IMR-90 (cell line): ENCODE measurements around the gene FNDC1. TPM values are rescaled to one million over a fixed set of nuclear protein-coding genes. Genes with fewer than 3 reads are reported as not detected.

Source experiments
- ATAC-seq: fragments of 200-7000 bp; cut with Tn5 transposase; 2 replicates; pipeline ENCODE4 v1.9.1; 2020; ENCODE audit warnings: low read depth, mild to moderate bottlenecking, moderate library complexity
- BruUV-seq: library from RNA; stranded (reverse); fragments of 400-500 nt; replicated peaks from 2 replicates; lab custom pipeline; 2021; lab: Mats Ljungman, UMichigan
- CTCF ChIA-PET: fragments of 300-600 bp; formaldehyde crosslinking; extraction: SDS; loops from one replicate; lab custom pipeline; 2021; ENCODE audit warnings: antibody characterized with exemption; lab: Yijun Ruan, JAX
- POLR2A ChIA-PET: fragments of 300-600 bp; sonication (Branson Sonifier 250); formaldehyde crosslinking; loops from one replicate; lab custom pipeline; 2022; ENCODE audit warnings: antibody characterized with exemption; ENCODE audit not compliant: unreplicated experiment; lab: Charles Lee
- DNase-seq: peaks from one replicate; pipeline ENCODE4 v3.0.0; 2013
- H2AFZ ChIP-seq: replicated peaks from 2 replicates; pipeline ENCODE3; 2013; ENCODE audit warnings: low read length, mild to moderate bottlenecking; ENCODE audit not compliant: poor library complexity
- H2AK5ac ChIP-seq: 2 replicates; pipeline ENCODE4 v1.6.1; 2013; ENCODE audit warnings: low read depth, low read length, inconsistent platforms
- H2AK9ac ChIP-seq: replicated peaks from 2 replicates; pipeline ENCODE3; 2013; ENCODE audit warnings: mild to moderate bottlenecking, low read depth, low read length, moderate library complexity; ENCODE audit not compliant: poor library complexity
- H2BK120ac ChIP-seq: 2 replicates; pipeline ENCODE4 v1.6.1; 2013; ENCODE audit warnings: low read depth, low read length, inconsistent platforms
- H2BK15ac ChIP-seq: 3 replicates; pipeline ENCODE4 v1.6.1; 2013; ENCODE audit warnings: low read depth, low read length, inconsistent platforms
- H2BK20ac ChIP-seq: 2 replicates; pipeline ENCODE4 v1.6.1; 2013; ENCODE audit warnings: low read depth, mild to moderate bottlenecking, inconsistent platforms, low read length, moderate library complexity
- H2BK5ac ChIP-seq: 2 replicates; pipeline ENCODE4 v1.6.1; 2013; ENCODE audit warnings: mild to moderate bottlenecking, low read depth, low read length, inconsistent platforms; ENCODE audit not compliant: poor library complexity, severe bottlenecking
- H3K14ac ChIP-seq: replicated peaks from 2 replicates; pipeline ENCODE4 v1.6.1; 2013; ENCODE audit warnings: low read depth, low read length, inconsistent platforms
- H3K18ac ChIP-seq: 2 replicates; pipeline ENCODE4 v1.6.1; 2013; ENCODE audit warnings: low read depth, low read length, control low read depth
- H3K23ac ChIP-seq: 2 replicates; pipeline ENCODE4 v1.6.1; 2013; ENCODE audit warnings: low read depth, low read length, inconsistent platforms
- H3K27ac ChIP-seq: 2 replicates; pipeline ENCODE4 v1.5.1; 2013; ENCODE audit warnings: mild to moderate bottlenecking, control low read depth, low read length; ENCODE audit not compliant: insufficient read depth
- H3K27me3 ChIP-seq: 2 replicates; pipeline ENCODE4 v1.6.1; 2013; ENCODE audit warnings: low read length; ENCODE audit not compliant: control insufficient read depth, insufficient read depth
- H3K36me3 ChIP-seq: 2 replicates; pipeline ENCODE4 v1.6.1; 2013; ENCODE audit warnings: low read length, mixed read lengths; ENCODE audit not compliant: control insufficient read depth, insufficient read depth
- H3K4ac ChIP-seq: 2 replicates; pipeline ENCODE4 v1.6.1; 2013; ENCODE audit warnings: low read depth, low read length, inconsistent platforms
- H3K4me1 ChIP-seq: 2 replicates; pipeline ENCODE4 v1.6.1; 2013; ENCODE audit warnings: low read length, mixed read lengths; ENCODE audit not compliant: control insufficient read depth, insufficient read depth
- H3K4me2 ChIP-seq: 2 replicates; pipeline ENCODE4 v1.6.1; 2013; ENCODE audit warnings: low read depth, mild to moderate bottlenecking, control low read depth, low read length, moderate library complexity
- H3K4me3 ChIP-seq: 2 replicates; pipeline ENCODE4 v1.5.1; 2013; ENCODE audit warnings: low read depth, mild to moderate bottlenecking, control low read depth, low read length, moderate library complexity; ENCODE audit not compliant: insufficient read depth
- H3K56ac ChIP-seq: 2 replicates; pipeline ENCODE4 v1.6.1; 2013; ENCODE audit warnings: low read length, inconsistent platforms; ENCODE audit not compliant: insufficient read depth; ENCODE audit errors: extremely low read depth
- H3K79me1 ChIP-seq, 2 experiments: 2 replicates each; pipeline ENCODE4 v1.6.1; 2013; ENCODE audit warnings: low read length in 2 of 2, inconsistent platforms in 1 of 2, low read depth in 1 of 2
- H3K9ac ChIP-seq: 2 replicates; pipeline ENCODE4 v1.6.1; 2013; ENCODE audit warnings: low read depth, low read length, control low read depth
- H3K9me1 ChIP-seq: 2 replicates; pipeline ENCODE4 v1.6.1; 2013; ENCODE audit warnings: low read length, inconsistent platforms; ENCODE audit not compliant: insufficient read depth
- H3K9me3 ChIP-seq: 2 replicates; pipeline ENCODE4 v1.6.1; 2013; ENCODE audit warnings: low read length; ENCODE audit not compliant: control insufficient read depth, insufficient read depth
- H4K20me1 ChIP-seq: 2 replicates; pipeline ENCODE4 v1.6.1; 2013; ENCODE audit warnings: low read length, inconsistent platforms; ENCODE audit not compliant: insufficient read depth
- H4K5ac ChIP-seq: 2 replicates; pipeline ENCODE4 v1.6.1; 2013; ENCODE audit warnings: mild to moderate bottlenecking, low read depth, low read length, control low read depth
- H4K8ac ChIP-seq, 2 experiments: 2 replicates each; pipeline ENCODE4 v1.6.1; 2013; ENCODE audit warnings: low read depth in 2 of 2, low read length in 2 of 2, control low read depth in 1 of 2, inconsistent platforms in 1 of 2
- H4K91ac ChIP-seq: 2 replicates; pipeline ENCODE4 v1.6.1; 2013; ENCODE audit warnings: low read depth, low read length, inconsistent platforms; ENCODE audit not compliant: insufficient read depth
- ELK1 ChIP-seq: fragments of 150-350 bp; IDR thresholded peaks from 2 replicates; pipeline ENCODE4 v1.6.1; 2016; ENCODE audit warnings: low read depth, mild to moderate bottlenecking, low read length, moderate library complexity, borderline replicate concordance
- FOS ChIP-seq: fragments of 150-350 bp; IDR thresholded peaks from 2 replicates; pipeline ENCODE4 v1.6.1; 2016; ENCODE audit warnings: low read depth, low read length
- MAFK ChIP-seq: IDR thresholded peaks from 2 replicates; pipeline ENCODE4 v1.6.1; 2012; ENCODE audit warnings: low read depth, low read length, improper control_type of control experiment
- MAZ ChIP-seq: IDR thresholded peaks from 2 replicates; pipeline ENCODE4 v1.6.1; 2012; ENCODE audit warnings: low read depth, mild to moderate bottlenecking, low read length, improper control_type of control experiment, moderate library complexity, borderline replicate concordance
- NFE2L2 ChIP-seq: fragments of 150-350 bp; IDR thresholded peaks from 2 replicates; pipeline ENCODE4 v1.6.1; 2016; ENCODE audit warnings: low read depth, mild to moderate bottlenecking, low read length
- RAD21 ChIP-seq: IDR thresholded peaks from 2 replicates; pipeline ENCODE4 v1.6.1; 2012; ENCODE audit warnings: low read length, improper control_type of control experiment
- RFX5 ChIP-seq: IDR thresholded peaks from 2 replicates; pipeline ENCODE4 v1.8.0; 2012; ENCODE audit warnings: low read depth, mild to moderate bottlenecking, low read length, moderate library complexity
- SMC3 ChIP-seq: fragments of 150-350 bp; IDR thresholded peaks from 2 replicates; pipeline ENCODE4 v1.6.1; 2016; ENCODE audit warnings: low read depth, mild to moderate bottlenecking, antibody characterized with exemption, low read length, moderate library complexity
- WGBS, 2 experiments: methylation state at CpG; one replicate each; pipeline versions ENCODE4 v1.1.5 to v1.1.7; 2013; ENCODE audit warnings: missing lambda C conversion rate in 2 of 2; ENCODE audit not compliant: insufficient read length in 1 of 2; ENCODE audit errors: extremely low coverage in 2 of 2; 5-methylcytosine and 5-hydroxymethylcytosine counted together
- dilution Hi-C: fragments of 300-500 bp; cut with HindIII; formaldehyde crosslinking; loops from one replicate; pipeline ENCODE4 v1.14.3; 2018; ENCODE audit warnings: low sequenced_read_pairs; ENCODE audit not compliant: unreplicated experiment
- in situ Hi-C: fragments of 300-500 bp; cut with MboI; formaldehyde crosslinking; loops from 3 replicates; pipeline ENCODE4 v1.14.3; 2019; ENCODE audit warnings: low sequenced_read_pairs, inconsistent platforms, mixed read lengths
- intact Hi-C: fragments of 100-400 bp; cut with micrococcal nuclease; formaldehyde crosslinking; loops from 2 replicates; pipeline ENCODE4 v1.10.0; 2022
- polyA plus RNA-seq, 3 experiments: library from polyadenylated mRNA; depleted of rRNA; stranded (reverse); fragments of >200 nt; gene quantifications; 2 replicates each; pipeline ENCODE4 v1.2.3, GENCODE V29; 2012; ENCODE audit warnings: low replicate concordance in 1 of 3
- total RNA-seq: library from RNA; depleted of rRNA; stranded (reverse); fragments of >200 nt; gene quantifications from 2 replicates; pipeline ENCODE4 v1.2.3, GENCODE V29; 2012

The FNDC1 gene
- total and polyA plus RNA-seq, 2 of the 4 experiments (the other 2 are of a cell fraction): 0.03 TPM; not detected in 1

- Histone ChIP-seq H3K4ac (no peak overlapping the region), H3K4me2 (no peak overlapping the region), H3K27ac (no peak overlapping the region), H2AK5ac (no peak overlapping the region), H3K27me3 (peaks cover 4% of the 10 kb centered on the region; the same call in 1 of the 2 replicates), H4K91ac (no peak overlapping the region), H3K14ac (no peak overlapping the region), H2AFZ (no peak overlapping the region), H3K9ac (no peak overlapping the region), H2BK20ac (no peak overlapping the region), H4K5ac (no peak overlapping the region), H2BK15ac (no peak overlapping the region), H4K8ac (no peak overlapping the region), H4K20me1 (no peaks in the 10 kb centered on the region), H3K36me3 (no peaks in the 10 kb centered on the region), H3K9me1 (no peaks in the 10 kb centered on the region), H3K4me3 (no peak overlapping the region), H3K23ac (no peak overlapping the region), H2BK5ac (no peak overlapping the region), H3K4me1 (no peaks in the 10 kb centered on the region), H3K9me3 (no peaks in the 10 kb centered on the region), H3K79me1 (no peaks in the 10 kb centered on the region), H3K18ac (no peak overlapping the region), H2BK120ac (no peak overlapping the region), H3K56ac (no peak overlapping the region), H2AK9ac (no peak overlapping the region)
- no peak for TF ChIP-seq FOS
- no peak for TF ChIP-seq NFE2L2
- no peak for TF ChIP-seq MAZ
- no peak for TF ChIP-seq RAD21
- TF ChIP-seq MAFK: no peak
- TF ChIP-seq ELK1: no peak
- TF ChIP-seq SMC3: no peak
- no peak for TF ChIP-seq RFX5
- POLR2A ChIA-PET: no interaction called here
- CTCF ChIA-PET: interaction anchor here (1.9 kb wide), 1 partner anchor 14 kb away, joined by 9 read pairs; no protein-coding TSS in a partner anchor
- BruUV-seq: no TSS peak
- in situ Hi-C loops: no loop called here
- ATAC-seq (no peak), DNase-seq (no peak)
- intact Hi-C loops: no loop called here
- WGBS, 2 experiments: no CpG with 5 or more reads among the region's 6 CpGs
- dilution Hi-C loops: no loop called here
Observed at GRCh38 chr6:159148641-159149040, 20.6 kb upstream of the FNDC1 start.
